Esophagus (tissue), 2 donors: ENCODE measurements around the gene FYCO1. TPM values are rescaled to one million over a fixed set of nuclear protein-coding genes. Genes with fewer than 3 reads are reported as not detected.

Experiments
- H3K27ac ChIP-seq, 2 donors: one replicate each; pipeline ENCODE4 v1.5.1; 2013; ENCODE audit warnings: low read depth in 2 of 2, mild to moderate bottlenecking in 2 of 2, inconsistent platforms in 1 of 2, low read length in 1 of 2, moderate library complexity in 1 of 2
- H3K27me3 ChIP-seq, 2 donors: one replicate each; pipeline ENCODE4 v1.6.1; 2013; ENCODE audit warnings: low read length in 2 of 2, control low read depth in 1 of 2, mild to moderate bottlenecking in 1 of 2; ENCODE audit not compliant: insufficient read depth in 2 of 2, control insufficient read depth in 1 of 2
- H3K36me3 ChIP-seq, 2 donors: one replicate each; pipeline ENCODE4 v1.6.1; 2013; ENCODE audit warnings: low read length in 1 of 2; ENCODE audit not compliant: control insufficient read depth in 2 of 2, insufficient read depth in 2 of 2
- H3K4me1 ChIP-seq, 2 donors: one replicate each; pipeline ENCODE4 v1.6.1; 2013; ENCODE audit warnings: low read length in 1 of 2; ENCODE audit not compliant: control insufficient read depth in 2 of 2, insufficient read depth in 2 of 2
- H3K4me3 ChIP-seq, 2 donors: one replicate each; pipeline ENCODE4 v1.5.1; 2013; ENCODE audit warnings: low read length in 2 of 2, mild to moderate bottlenecking in 2 of 2, low read depth in 1 of 2, moderate library complexity in 1 of 2
- H3K9me3 ChIP-seq, 2 donors: one replicate each; pipeline ENCODE4 v1.6.1; 2013; ENCODE audit warnings: mild to moderate bottlenecking in 2 of 2, low read depth in 1 of 2, low read length in 1 of 2, moderate library complexity in 1 of 2; ENCODE audit not compliant: control insufficient read depth in 2 of 2, insufficient read depth in 1 of 2
- WGBS, 2 donors: extraction: QIAGEN DNeasy Blood & Tissue Kit; methylation state at CpG; one replicate each; pipeline ENCODE4 v1.1.7; 2013; 5-methylcytosine and 5-hydroxymethylcytosine counted together
- polyA plus RNA-seq, 2 donors: library from polyadenylated mRNA; stranded (reverse); fragments of 200-250 nt; gene quantifications; one replicate each; pipeline ENCODE4 v1.2.3, GENCODE V29; 2013
- donor health status: healthy with polysubstance abuse.
- donor health status: Bipolar disorder and iron deficiency.

Gene FYCO1
- polyA plus RNA-seq, 2 donors = 9.6 to 11.9 TPM

GRCh38 chr3:45940781-45941365 lies 54.8 kb downstream of the FYCO1 start:
- WGBS, 2 donors = 82 to 91% methylated on average over 6 of the region's 6 CpGs
- Histone ChIP-seq H3K27me3 (no peaks in the 10 kb centered on the region), H3K9me3 (no peaks in the 10 kb centered on the region), H3K4me1 (no peaks in the 10 kb centered on the region), H3K27ac (no peak overlapping the region), H3K36me3 (peaks cover 4 to 15% of the 10 kb centered on the region in 2 donors), H3K4me3 (no peak overlapping the region)

- Histone ChIP-seq H3K36me3 (peaks cover 4 to 16% of the 10 kb centered on the region in 2 donors), H3K27ac (no peak overlapping the region), H3K4me3 (no peak overlapping the region), H3K4me1 (no peaks in the 10 kb centered on the region), H3K27me3 (no peaks in the 10 kb centered on the region), H3K9me3 (no peaks in the 10 kb centered on the region)
- WGBS, 2 donors = 73 to 79% methylated on average over 7 of the region's 7 CpGs
These were observed 55.4 kb downstream of the FYCO1 start for GRCh38 chr3:45940004-45940780.

GRCh38 chr3:45939341-45939771 lies 56.3 kb downstream of the FYCO1 start:
- H3K9me3 ChIP-seq = no peaks in the 10 kb centered on the region
- H3K27me3 ChIP-seq = no peaks in the 10 kb centered on the region
- H3K36me3 ChIP-seq = peaks cover 4 to 16% of the 10 kb centered on the region in 2 donors
- no peak overlapping the region for H3K27ac ChIP-seq
- 46 to 53% methylated on average over 5 of the region's 5 CpGs for WGBS, 2 donors
- no peaks in the 10 kb centered on the region for H3K4me1 ChIP-seq
- H3K4me3 ChIP-seq = no peak overlapping the region

GRCh38 chr3:45938864-45939263 lies 56.8 kb downstream of the FYCO1 start:
- no peak overlapping the region for H3K27ac ChIP-seq
- no peak overlapping the region for H3K4me3 ChIP-seq
- no peaks in the 10 kb centered on the region for H3K4me1 ChIP-seq
- 23 to 25% methylated on average over 4 of the region's 4 CpGs for WGBS, 2 donors
- no peaks in the 10 kb centered on the region for H3K9me3 ChIP-seq
- peaks cover 4 to 16% of the 10 kb centered on the region in 2 donors for H3K36me3 ChIP-seq
- H3K27me3 ChIP-seq = no peaks in the 10 kb centered on the region

GRCh38 chr3:45938043-45938435 lies 57.6 kb downstream of the FYCO1 start:
- WGBS, 2 donors = 95% methylated on average over 4 of the region's 4 CpGs
- no peak overlapping the region for H3K27ac ChIP-seq
- H3K36me3 ChIP-seq = peaks cover 4 to 16% of the 10 kb centered on the region in 2 donors
- H3K4me3 ChIP-seq = no peak overlapping the region
- H3K27me3 ChIP-seq = no peaks in the 10 kb centered on the region
- no peaks in the 10 kb centered on the region for H3K4me1 ChIP-seq
- no peaks in the 10 kb centered on the region for H3K9me3 ChIP-seq

GRCh38 chr3:45937206-45938042 lies 58.2 kb downstream of the FYCO1 start:
- Histone ChIP-seq H3K36me3 (peaks cover 4 to 16% of the 10 kb centered on the region in 2 donors), H3K4me1 (no peaks in the 10 kb centered on the region), H3K9me3 (no peaks in the 10 kb centered on the region), H3K27me3 (no peaks in the 10 kb centered on the region), H3K4me3 (no peak overlapping the region), H3K27ac (no peak overlapping the region)
- 86 to 91% methylated on average over 8 of the region's 8 CpGs for WGBS, 2 donors

GRCh38 chr3:45936261-45936660 lies 59.4 kb downstream of the FYCO1 start:
- Histone ChIP-seq H3K27me3 (no peaks in the 10 kb centered on the region), H3K4me1 (no peaks in the 10 kb centered on the region), H3K4me3 (no peak overlapping the region), H3K27ac (no peak overlapping the region), H3K9me3 (no peaks in the 10 kb centered on the region), H3K36me3 (peaks cover 4 to 23% of the 10 kb centered on the region in 2 donors)
- 84 to 89% methylated on average over 9 of the region's 9 CpGs for WGBS, 2 donors

- 77 to 83% methylated on average over 4 of the region's 4 CpGs for WGBS, 2 donors
- no peaks in the 10 kb centered on the region for H3K27me3 ChIP-seq
- no peak overlapping the region for H3K4me3 ChIP-seq
- H3K27ac ChIP-seq = no peak overlapping the region
- peaks cover 19 to 35% of the 10 kb centered on the region in 2 donors for H3K36me3 ChIP-seq
- no peaks in the 10 kb centered on the region for H3K4me1 ChIP-seq
- H3K9me3 ChIP-seq = no peaks in the 10 kb centered on the region
These were observed 62.0 kb downstream of the FYCO1 start for GRCh38 chr3:45933591-45933990.

- WGBS, 2 donors = 87 to 89% methylated on average over 4 of the region's 4 CpGs
- Histone ChIP-seq H3K9me3 (no peaks in the 10 kb centered on the region), H3K4me3 (no peak overlapping the region), H3K27me3 (no peaks in the 10 kb centered on the region), H3K27ac (no peak overlapping the region), H3K36me3 (peaks cover 21 to 39% of the 10 kb centered on the region in 2 donors), H3K4me1 (no peaks in the 10 kb centered on the region)
These were observed 63.5 kb downstream of the FYCO1 start for GRCh38 chr3:45932112-45932511.
